HG02759 (cell line): Measurements from ENCODE around the gene SLFN13.
"Not testable (repeated sequence)": the region's sequence is repeated elsewhere in the genome, so short reads cannot be mapped to it uniquely, and the experiment has no call there.

ENCODE experiments used
- ATAC-seq: cut with Tn5 transposase; IDR thresholded peaks from one replicate; pipeline ENCODE4 v1.9.1; 2021; ENCODE audit warnings: mild to moderate bottlenecking, moderate library complexity; ENCODE audit not compliant: unreplicated experiment

The SLFN13 gene

GRCh38 chr17:35432176-35433074, 16.1 kb downstream of the SLFN13 start, which contains the start of gene SLFN12:
Gene SLFN12 (minus strand): TSS chr17:35432500. CDS start chr17:35423028, 9,472 bp downstream.
- ATAC-seq: peak; percentile 82

GRCh38 chr17:35429702-35430101, 18.9 kb downstream of the SLFN13 start:
- no peak for ATAC-seq

DNA sequence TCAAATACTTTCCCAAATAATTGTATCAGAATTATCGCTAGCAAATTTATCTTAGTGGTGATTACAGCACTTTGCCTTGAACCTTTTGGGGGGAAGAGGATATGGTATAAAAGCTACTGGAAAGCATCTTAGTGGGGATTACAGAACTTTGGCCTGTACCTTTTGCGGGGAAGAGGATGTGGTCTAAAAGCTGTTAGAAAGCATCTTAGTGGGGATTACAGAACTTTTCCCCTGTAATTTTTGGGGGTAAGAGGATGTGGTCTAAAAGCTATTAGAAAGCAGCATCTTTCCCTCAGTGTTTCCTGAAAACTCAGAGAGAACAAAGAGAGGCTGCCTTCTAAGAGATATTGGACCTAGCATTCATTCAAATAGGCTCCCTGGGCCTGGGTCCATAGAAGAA, 20.3 kb downstream of the SLFN13 start:
- ATAC-seq: no peak

GRCh38 chr17:35423761-35424160, 24.8 kb downstream of the SLFN13 start:
- ATAC-seq: no peak

DNA sequence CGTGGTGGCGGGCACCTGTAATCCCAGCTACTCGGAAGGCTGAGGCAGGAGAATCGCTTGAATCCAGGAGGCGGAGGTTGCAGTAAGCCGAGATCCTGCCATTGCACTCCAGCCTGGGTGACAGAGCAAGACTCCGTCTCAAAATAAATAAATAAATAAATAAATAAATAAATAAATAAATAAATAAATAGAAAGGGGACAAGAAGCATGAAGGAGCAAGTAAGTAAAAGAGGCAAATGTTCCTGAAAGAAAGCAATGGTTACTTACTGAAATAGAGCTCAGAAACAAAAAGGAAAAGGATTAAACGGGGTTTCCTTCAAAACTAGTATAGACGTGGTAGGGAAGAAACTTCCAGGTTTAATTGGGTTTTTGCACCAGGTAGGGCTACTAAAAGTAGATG, 27.5 kb downstream of the SLFN13 start:
- ATAC-seq: not testable (repeated sequence)

DNA sequence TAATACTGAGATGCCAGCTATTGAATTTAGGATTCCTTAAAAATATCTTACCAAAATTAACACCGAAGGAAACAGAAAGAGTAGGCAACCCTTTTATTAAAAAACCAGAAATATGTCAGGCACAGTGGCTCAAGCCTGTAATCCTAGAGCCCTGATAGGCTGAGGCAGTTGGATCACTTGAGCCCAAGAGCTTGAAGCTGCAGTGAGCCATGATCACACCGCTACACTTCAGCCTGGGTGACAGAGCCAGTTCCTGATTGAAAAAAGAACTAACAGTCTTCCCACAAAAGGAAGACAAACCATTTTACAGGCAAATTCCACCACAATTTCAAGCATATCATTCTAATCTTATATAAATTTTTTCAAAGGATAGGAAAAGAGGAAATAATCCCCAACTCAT, 31.9 kb downstream of the SLFN13 start:
- no peak for ATAC-seq

DNA sequence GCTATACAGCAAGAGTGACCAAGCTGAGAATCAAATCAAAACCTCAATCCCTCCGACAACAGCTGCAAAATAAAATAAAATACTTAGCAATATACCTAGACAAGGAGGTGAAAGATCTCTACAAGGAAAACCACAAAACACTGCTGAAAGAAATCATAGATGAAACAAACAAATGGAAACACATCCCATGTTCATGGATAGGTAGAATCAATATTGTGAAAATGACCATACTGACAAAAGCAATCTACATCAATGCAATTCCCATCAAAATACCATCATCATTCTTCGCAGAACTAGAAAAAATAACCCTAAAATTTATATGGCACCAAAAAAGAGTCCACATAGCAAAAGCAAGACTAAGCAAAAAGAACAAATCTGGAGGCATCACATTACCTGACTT, 33.9 kb downstream of the SLFN13 start:
- not testable (repeated sequence) for ATAC-seq

GRCh38 chr17:35414247-35414646, 34.3 kb downstream of the SLFN13 start:
- ATAC-seq: no peak

- no peak for ATAC-seq
Measured at GRCh38 chr17:35407531-35407930, 41.0 kb downstream of the SLFN13 start.

DNA sequence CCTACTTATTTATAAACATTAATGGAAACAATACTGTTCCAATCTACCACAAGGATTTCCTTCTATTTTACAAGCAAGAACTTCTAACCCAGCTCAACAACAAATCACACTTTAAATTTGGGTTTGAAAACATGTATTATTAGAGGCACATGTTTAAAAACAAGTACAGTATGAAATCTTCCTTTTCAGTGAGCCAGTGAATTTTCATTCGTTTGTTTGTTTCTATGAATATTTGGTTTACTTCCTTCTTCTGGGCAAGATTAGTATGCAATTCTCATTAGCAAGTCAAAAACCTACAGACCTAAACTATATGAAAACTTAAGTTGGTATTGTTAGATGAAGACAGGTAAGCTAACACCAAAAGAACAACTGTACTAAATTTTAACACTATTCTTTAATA, 42.0 kb downstream of the SLFN13 start:
- no peak for ATAC-seq

DNA sequence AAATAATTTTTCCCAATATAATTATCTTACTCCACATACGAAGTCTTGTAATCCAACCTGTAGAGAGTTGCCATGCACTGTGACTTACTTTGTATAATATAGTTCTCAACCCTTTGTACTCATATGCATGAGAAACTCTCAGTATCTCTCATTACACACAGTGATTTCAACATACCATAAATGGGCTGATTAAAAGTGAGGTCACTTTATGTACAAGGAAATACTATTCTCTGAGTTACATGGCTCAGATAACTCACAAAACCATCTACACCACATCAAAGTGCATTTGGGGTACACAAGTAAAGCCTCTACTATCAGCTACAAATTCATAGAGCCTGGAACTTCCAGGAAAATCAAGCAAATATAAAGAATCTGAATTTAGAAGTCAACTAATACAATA, 44.2 kb downstream of the SLFN13 start:
- no peak for ATAC-seq

- not testable (repeated sequence) for ATAC-seq
Measured at GRCh38 chr17:35393783-35394182, 54.8 kb downstream of the SLFN13 start.

GRCh38 chr17:35390663-35391062, 57.9 kb downstream of the SLFN13 start:
- no peak for ATAC-seq

- ATAC-seq: no peak
Measured at GRCh38 chr17:35390156-35390555, 58.4 kb downstream of the SLFN13 start.

- no peak for ATAC-seq
Measured at GRCh38 chr17:35387496-35387895, 61.1 kb downstream of the SLFN13 start.
